Ovary (tissue), 3 donors: ENCODE data around the gene CCDC187.

Source experiments
- CTCF ChIP-seq, 3 donors: fragments of 450-650 bp in 2 of 3; fragments of 200-600 bp in 1 of 3; IDR thresholded peaks; one replicate each; pipeline versions ENCODE4 v1.5.1 to v1.8.0; 2016 to 2022; ENCODE audit warnings: antibody characterized with exemption in 3 of 3, mild to moderate bottlenecking in 1 of 3
- EP300 ChIP-seq: sonication (generic); formaldehyde crosslinking; IDR thresholded peaks from one replicate; pipeline ENCODE4 v1.6.1; 2017; ENCODE audit warnings: antibody characterized with exemption
- donor health status: DM: no; HTN: no; CAD: no.

- no peak for TF ChIP-seq CTCF (IDR thresholded peaks at IDR 0.05)
- no peak for TF ChIP-seq EP300
Measured at GRCh38 chr9:136201609-136202453, 102.1 kb downstream of the CCDC187 start.
